GM21717 (cell line): ENCODE results near the gene RPL29.

ENCODE experiments used
- ATAC-seq: cut with Tn5 transposase; IDR thresholded peaks from one replicate; pipeline ENCODE4 v1.9.1; 2021; ENCODE audit warnings: mild to moderate bottlenecking, moderate library complexity; ENCODE audit not compliant: unreplicated experiment

RPL29 gene

DNA sequence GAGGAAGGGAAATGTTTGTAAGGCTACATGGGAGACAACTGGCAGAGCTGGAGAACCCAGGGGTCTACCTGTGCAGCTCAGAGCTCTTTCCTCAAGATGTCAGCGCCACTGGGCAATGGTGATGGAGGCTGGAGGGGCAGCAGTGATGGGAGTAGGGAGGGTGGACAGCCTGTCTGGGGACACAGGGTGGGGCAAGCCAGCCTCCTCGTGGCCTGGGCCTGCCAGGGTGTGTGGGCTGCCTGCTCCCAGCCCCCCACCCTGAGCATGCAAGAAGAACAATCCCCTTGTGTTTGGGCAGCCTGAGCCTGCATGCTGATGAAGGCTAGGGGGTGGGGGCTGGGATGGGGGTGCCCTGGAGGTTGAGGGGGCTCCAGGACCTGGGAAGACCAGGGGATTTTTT lies 29.7 kb downstream of the RPL29 start:
- no peak for ATAC-seq

DNA sequence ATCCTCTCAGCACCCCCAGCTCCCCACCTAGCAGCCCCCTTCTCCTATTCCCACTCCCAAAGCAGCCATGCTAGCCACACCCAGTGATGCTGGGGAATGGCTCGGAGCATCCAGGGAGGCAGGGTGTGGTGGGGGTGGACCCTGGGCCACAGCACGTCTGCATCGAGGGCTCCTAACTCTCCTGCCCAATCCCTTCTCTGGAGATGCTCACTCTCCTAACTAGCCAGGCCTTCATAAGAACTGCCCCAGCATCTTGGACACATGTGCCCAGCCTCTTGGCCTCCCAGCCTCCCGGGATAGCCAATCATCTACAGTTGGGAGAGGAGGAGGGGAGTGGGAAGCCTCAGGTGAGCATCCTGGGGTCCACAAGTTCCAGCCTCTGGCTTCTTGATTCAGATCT lies 31.2 kb downstream of the RPL29 start:
- no peak for ATAC-seq

DNA sequence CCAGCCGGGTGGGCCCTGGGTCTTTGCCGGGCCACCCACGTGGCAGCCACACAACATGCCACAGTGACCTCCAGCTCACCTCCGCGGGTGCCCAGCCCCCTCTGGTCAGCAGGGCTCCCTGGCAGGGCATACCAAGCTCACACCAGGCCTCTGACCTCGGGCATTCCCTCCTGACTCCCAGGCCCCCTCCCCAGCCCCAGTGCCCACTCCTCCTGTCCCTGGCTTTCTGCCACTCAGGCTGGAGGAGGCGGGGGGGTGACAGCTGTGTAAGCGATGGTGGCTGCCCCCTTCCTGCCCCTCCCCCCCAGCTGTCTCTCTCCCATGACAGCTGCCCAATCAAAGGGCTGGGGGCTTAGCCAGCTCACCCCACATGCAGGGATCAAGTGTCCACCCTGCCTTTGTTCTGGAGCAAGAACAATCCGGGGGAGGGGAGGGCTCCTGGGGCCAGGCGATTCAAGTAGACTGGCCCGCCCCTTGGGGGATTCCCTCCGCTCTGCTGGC lies 31.7 kb downstream of the RPL29 start:
- no peak for ATAC-seq

DNA sequence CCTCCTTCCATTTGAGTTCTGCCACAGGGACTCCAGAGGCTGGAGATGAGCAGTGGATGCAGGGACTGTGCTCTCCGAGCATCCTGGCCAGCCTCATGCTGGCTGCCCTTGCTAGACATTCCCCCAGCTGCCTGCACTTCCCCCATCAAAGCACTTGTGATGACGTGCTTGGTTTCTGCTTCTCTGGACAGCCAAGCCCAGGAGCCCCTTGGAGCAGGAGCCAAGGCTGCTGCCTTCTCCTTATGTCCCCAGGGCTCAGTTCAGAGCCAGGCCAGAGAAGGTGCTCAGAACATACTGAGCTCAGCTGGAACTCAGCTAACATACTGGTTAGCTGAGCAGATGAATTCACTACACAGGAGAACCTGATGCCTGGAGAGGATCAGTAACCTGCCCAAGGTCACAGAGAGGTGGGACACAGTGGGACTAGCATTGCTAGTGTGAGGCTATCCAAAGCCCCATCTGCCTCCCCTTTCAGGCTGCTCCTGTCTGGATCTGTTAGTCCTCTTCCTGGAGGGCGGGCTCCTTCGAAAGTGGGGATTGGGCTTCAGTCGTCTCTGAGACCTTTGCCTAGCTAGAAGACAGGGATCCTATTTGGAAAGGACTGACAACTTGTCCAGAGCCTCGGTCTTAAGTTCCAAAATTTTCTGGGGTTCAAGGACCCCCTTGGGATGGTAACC lies 32.7 kb downstream of the RPL29 start:
- no peak for ATAC-seq

GRCh38 chr3:51961602-51962569 lies 33.8 kb downstream of the RPL29 start:
- no peak for ATAC-seq

DNA sequence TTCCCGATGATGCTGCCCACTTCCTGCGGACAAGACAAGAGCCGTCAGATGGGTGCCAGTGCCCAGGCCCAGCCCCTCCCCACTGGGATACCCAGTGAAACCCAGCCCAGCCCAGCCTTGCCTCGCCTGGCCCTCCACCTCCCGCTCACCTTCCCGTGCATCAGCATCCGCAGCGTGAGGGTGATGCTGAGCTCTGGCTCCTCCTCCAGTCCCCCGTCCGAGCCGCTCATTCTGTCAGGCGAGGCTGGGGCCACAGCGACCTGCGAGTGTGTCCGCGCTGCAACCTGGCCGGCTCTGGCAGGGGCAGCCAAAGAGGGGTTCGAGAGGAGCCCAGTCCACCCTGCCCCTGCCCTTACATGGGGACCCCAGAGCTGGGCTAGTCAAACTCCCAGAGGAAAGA lies 34.7 kb downstream of the RPL29 start:
- no peak for ATAC-seq

- no peak for ATAC-seq
Observed at GRCh38 chr3:51960386-51960785, 35.3 kb downstream of the RPL29 start.

DNA sequence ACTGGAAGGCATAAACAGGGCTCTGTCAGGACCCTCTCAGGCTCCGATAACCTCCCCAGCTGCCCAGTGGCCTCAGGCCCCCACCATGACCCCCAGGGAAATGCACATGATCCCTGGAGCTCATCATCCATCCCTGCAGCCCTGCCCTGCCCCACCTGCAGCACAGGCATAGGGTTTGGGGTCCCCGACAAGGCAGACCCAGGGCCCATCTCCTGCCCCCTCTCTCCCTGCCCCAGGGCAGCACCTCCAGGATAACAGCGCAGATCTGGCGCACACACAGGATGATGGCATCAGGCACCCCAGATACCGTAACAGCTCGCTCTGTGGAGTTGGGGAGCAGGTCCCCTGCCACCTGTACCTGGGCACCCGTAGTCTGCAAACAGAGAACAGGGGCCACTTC lies 36.0 kb downstream of the RPL29 start:
- no peak for ATAC-seq

DNA sequence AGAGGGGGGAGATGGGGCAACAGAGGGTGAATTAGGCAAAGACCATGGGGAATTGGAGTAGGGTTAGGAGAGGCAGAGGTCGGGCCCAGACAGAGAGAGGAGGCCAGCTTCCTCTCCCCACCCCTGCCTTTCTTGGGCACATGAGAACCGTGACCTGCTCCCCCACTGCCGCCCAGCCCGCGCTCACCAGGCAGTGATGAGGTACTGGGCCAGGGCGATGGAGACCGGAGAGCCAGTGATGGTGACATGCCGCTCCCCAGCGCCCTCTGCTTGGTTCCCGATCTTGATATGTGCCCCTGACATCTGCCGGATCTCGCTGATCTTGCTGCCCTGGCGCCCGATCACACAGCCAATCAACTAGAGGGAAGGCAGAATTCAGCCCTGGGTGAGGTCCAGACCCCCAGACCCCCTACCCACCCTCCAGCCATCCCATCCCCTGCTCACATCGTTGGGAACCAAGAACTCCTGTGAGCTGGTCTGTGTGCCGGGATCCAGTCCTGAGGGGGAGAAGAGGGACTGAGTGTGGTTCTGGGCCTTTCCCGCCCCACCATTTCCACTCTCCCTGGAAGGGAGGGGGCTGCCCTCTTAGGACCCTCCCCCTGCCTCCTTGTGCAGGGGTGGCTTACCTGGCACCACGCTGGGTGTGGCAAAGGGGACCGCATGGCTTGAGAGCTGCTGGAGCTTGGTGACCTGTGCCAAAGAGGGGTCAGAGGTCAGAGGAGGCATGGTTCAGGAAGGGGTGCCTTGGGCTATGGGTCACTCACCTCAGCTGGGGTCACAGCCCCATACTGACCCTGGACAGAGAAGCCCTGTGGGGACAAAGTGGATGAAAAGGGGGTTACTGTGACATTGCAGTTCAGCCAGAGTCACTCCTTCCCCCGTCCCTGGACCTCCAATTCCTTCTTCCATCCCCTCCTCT lies 36.8 kb downstream of the RPL29 start:
- no peak for ATAC-seq

- no peak for ATAC-seq
Observed at GRCh38 chr3:51957520-51958205, 38.0 kb downstream of the RPL29 start.

- ATAC-seq, result no peak
Observed at GRCh38 chr3:51955893-51956770, 39.6 kb downstream of the RPL29 start.

GRCh38 chr3:51955175-51955892 lies 40.4 kb downstream of the RPL29 start, which contains the start of gene GPR62:
Gene GPR62, plus strand, starts transcription at chr3:51955381. Its CDS starts 272 bp downstream, at chr3:51955653.
- no peak for ATAC-seq

GRCh38 chr3:51954713-51955112 lies 41.0 kb downstream of the RPL29 start:
- ATAC-seq, result no peak

DNA sequence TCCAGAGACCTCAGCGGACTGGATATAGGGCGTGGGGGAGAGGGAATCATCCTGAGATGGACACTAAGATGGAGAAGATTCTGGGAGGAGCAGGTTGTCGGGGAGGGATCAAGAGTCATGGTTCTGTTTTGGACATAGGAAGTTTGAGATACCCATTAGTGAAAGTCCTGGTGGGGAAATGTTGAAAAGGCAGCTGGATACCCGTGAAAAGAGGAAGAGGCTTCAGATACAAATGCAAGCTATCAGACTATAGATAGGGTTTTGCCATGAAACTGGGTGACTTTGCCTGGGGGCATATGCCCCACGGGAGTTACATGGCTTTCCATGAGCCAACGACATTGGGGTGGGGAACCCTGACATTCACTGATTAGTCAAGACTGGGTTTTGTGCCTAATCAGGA lies 41.6 kb downstream of the RPL29 start:
- no peak for ATAC-seq

DNA sequence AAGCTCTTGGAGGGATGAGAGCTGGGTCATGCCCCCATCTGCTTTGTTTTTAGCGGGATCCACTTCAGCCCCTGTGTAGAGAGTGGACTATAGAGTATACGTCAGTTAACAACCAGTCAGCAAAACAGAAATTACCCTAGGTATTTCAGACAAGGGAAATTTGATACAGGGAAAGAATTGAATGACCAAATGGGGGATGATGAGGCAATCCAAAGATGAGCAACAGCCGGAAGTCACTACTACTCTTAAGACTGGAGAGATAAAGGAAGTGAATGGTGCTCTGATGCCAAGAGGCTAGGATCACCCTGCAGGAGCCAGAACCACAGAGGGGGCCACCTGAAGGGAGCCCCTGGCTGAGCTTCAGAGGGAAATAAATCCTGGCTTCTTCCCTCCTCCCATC lies 42.2 kb downstream of the RPL29 start:
- ATAC-seq, result no peak

- no peak for ATAC-seq
Observed at GRCh38 chr3:51950899-51951298, 44.8 kb downstream of the RPL29 start.

GRCh38 chr3:51949121-51949520 lies 46.6 kb downstream of the RPL29 start:
- ATAC-seq, result no peak

DNA sequence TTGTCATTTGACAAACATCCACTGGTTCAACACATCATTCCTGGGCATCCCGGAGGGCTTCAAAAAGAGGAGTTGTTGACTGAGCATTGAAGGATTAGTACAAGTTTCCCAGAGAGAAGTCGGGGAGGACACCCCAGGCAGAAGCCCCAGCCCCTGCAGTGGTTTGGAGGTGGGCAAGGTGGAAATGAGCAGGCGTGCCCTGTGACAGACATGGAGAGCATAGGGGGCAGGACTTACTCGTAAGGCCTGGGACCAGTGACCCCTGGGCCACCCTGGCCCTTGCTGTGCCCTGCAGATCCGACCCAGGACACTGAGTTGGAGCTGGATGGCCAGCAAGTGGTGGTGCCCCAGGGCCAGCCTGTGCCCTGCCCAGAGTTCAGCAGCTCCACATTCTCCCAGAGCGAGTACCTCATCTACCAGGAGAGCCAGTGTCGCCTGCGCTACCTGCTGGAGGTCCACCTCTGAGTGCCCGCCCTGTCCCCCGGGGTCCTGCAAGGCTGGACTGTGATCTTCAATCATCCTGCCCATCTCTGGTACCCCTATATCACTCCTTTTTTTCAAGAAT lies 47.6 kb downstream of the RPL29 start:
- no peak for ATAC-seq
